Measurements from ENCODE around the gene SCAMP4.

GRCh38 chr19:1913781-1914577, 8.8 kb downstream of the SCAMP4 start:
- no peak for TF ChIP-seq POLR2A (IDR thresholded peaks at IDR 0.05)
- no peak for TF ChIP-seq CTCF (IDR thresholded peaks at IDR 0.05)
- TF ChIP-seq EP300 (IDR thresholded peaks at IDR 0.05), result no peak
- TF ChIP-seq POLR2AphosphoS5 (IDR thresholded peaks at IDR 0.05), result no peak
